ENCODE measurements around the gene TNFRSF14. TPM values are rescaled to one million over a fixed set of nuclear protein-coding genes. Genes with fewer than 3 reads are reported as not detected.

The TNFRSF14 gene
- total RNA-seq, 1 donor from 2014 or later = 15.7 TPM

Other genes with a start within 250 kb of the TNFRSF14 start
- gene MORN1, start 164.8 kb upstream of the TNFRSF14 start, total RNA-seq = 4.9 TPM
- 85.8 TPM for gene RER1, start 164.5 kb upstream of the TNFRSF14 start, total RNA-seq
- 14.5 TPM for gene PEX10, start 143.8 kb upstream of the TNFRSF14 start, total RNA-seq
- 0.46 TPM for gene PLCH2, start 80.1 kb upstream of the TNFRSF14 start, total RNA-seq
- 46.4 TPM for gene PANK4, start 29.8 kb upstream of the TNFRSF14 start, total RNA-seq
- gene HES5, start 26.1 kb upstream of the TNFRSF14 start, total RNA-seq = 1.3 TPM
- gene PRXL2B, start 30.4 kb downstream of the TNFRSF14 start, total RNA-seq = 12.2 TPM
- 0.35 TPM for gene MMEL1, start 76.6 kb downstream of the TNFRSF14 start, total RNA-seq
- 0.70 TPM for gene TTC34, start 245.3 kb downstream of the TNFRSF14 start, total RNA-seq

Data from Right ventricle myocardium inferior (tissue), 1 donor.